Skeletal muscle satellite cell (primary cell): ENCODE measurements around the gene FHIP2A.

ENCODE experiments used
- H3K27me3 ChIP-seq: 2 replicates; pipeline ENCODE4 v1.7.0; 2013; ENCODE audit warnings: low read length; ENCODE audit not compliant: control insufficient read depth, insufficient read depth
- H3K36me3 ChIP-seq: 2 replicates; pipeline ENCODE4 v1.7.0; 2013; ENCODE audit warnings: mild to moderate bottlenecking, control low read depth, low read length; ENCODE audit not compliant: insufficient read depth
- H3K4me1 ChIP-seq: 2 replicates; pipeline ENCODE4 v1.7.0; 2013; ENCODE audit warnings: low read length; ENCODE audit not compliant: control insufficient read depth, insufficient read depth
- H3K4me2 ChIP-seq: 2 replicates; pipeline ENCODE4 v1.7.0; 2013; ENCODE audit warnings: mild to moderate bottlenecking, low read length
- H3K4me3 ChIP-seq: 2 replicates; pipeline ENCODE4 v1.7.0; 2013; ENCODE audit warnings: low read length
- H3K9ac ChIP-seq: 2 replicates; pipeline ENCODE4 v1.7.0; 2013; ENCODE audit warnings: mild to moderate bottlenecking, low read depth, low read length, moderate library complexity
- H3K9me3 ChIP-seq: replicated peaks from 2 replicates; pipeline ENCODE4 v1.7.0; 2013; ENCODE audit warnings: mild to moderate bottlenecking, control low read depth, low read length

The FHIP2A gene

GRCh38 chr10:114819322-114819721 lies 2.3 kb upstream of the FHIP2A start:
- H3K4me3 ChIP-seq, result no peak overlapping the region
- no peak overlapping the region for H3K9ac ChIP-seq
- no peaks in the 10 kb centered on the region for H3K27me3 ChIP-seq
- peak overlapping the region; percentile 16 for H3K4me2 ChIP-seq
- H3K36me3 ChIP-seq, result no peaks in the 10 kb centered on the region
- H3K4me1 ChIP-seq, result peaks cover 8% of the 10 kb centered on the region
- no peaks in the 10 kb centered on the region for H3K9me3 ChIP-seq

- Histone ChIP-seq H3K4me1 (peaks cover 34% of the 10 kb centered on the region), H3K4me3 (peak overlapping the region; percentile 91), H3K9me3 (no peaks in the 10 kb centered on the region), H3K36me3 (no peaks in the 10 kb centered on the region), H3K9ac (peak overlapping the region; percentile 94), H3K4me2 (peak overlapping the region; percentile 78), H3K27me3 (no peaks in the 10 kb centered on the region)
Observed at GRCh38 chr10:114821915-114822443, 399 bp downstream of the FHIP2A start.

- Histone ChIP-seq H3K4me2 (peak overlapping the region; percentile 78), H3K9ac (peak overlapping the region; percentile 94), H3K36me3 (no peaks in the 10 kb centered on the region), H3K4me1 (peaks cover 37% of the 10 kb centered on the region), H3K4me3 (peak overlapping the region; percentile 91), H3K27me3 (no peaks in the 10 kb centered on the region), H3K9me3 (no peaks in the 10 kb centered on the region)
Observed at GRCh38 chr10:114822444-114823076, 980 bp downstream of the FHIP2A start.

- H3K4me1 ChIP-seq, result peaks cover 37% of the 10 kb centered on the region
- no peaks in the 10 kb centered on the region for H3K36me3 ChIP-seq
- H3K27me3 ChIP-seq, result no peaks in the 10 kb centered on the region
- no peaks in the 10 kb centered on the region for H3K9me3 ChIP-seq
- peak overlapping the region; percentile 78 for H3K4me2 ChIP-seq
- H3K4me3 ChIP-seq, result peak overlapping the region; percentile 91
- H3K9ac ChIP-seq, result peak overlapping the region; percentile 94
Observed at GRCh38 chr10:114823077-114823463, 1.5 kb downstream of the FHIP2A start.

- H3K4me1 ChIP-seq, result peaks cover 40% of the 10 kb centered on the region
- no peaks in the 10 kb centered on the region for H3K27me3 ChIP-seq
- peak overlapping the region; percentile 78 for H3K4me2 ChIP-seq
- no peaks in the 10 kb centered on the region for H3K36me3 ChIP-seq
- H3K4me3 ChIP-seq, result peak overlapping the region; percentile 91
- no peaks in the 10 kb centered on the region for H3K9me3 ChIP-seq
- H3K9ac ChIP-seq, result peak overlapping the region; percentile 94
Observed at GRCh38 chr10:114824391-114824790, 2.8 kb downstream of the FHIP2A start.

- Histone ChIP-seq H3K4me1 (peaks cover 48% of the 10 kb centered on the region), H3K9ac (peak overlapping the region; percentile 94), H3K4me3 (peak overlapping the region; percentile 91)
Observed at GRCh38 chr10:114825513-114826253, 4.1 kb downstream of the FHIP2A start.

GRCh38 chr10:114829160-114829909 lies 7.8 kb downstream of the FHIP2A start:
- no peak overlapping the region for H3K4me2 ChIP-seq
- H3K36me3 ChIP-seq, result peaks cover 29% of the 10 kb centered on the region
- H3K9ac ChIP-seq, result no peak overlapping the region
- H3K9me3 ChIP-seq, result no peaks in the 10 kb centered on the region
- H3K27me3 ChIP-seq, result no peaks in the 10 kb centered on the region
- H3K4me3 ChIP-seq, result no peak overlapping the region
- H3K4me1 ChIP-seq, result peaks cover 48% of the 10 kb centered on the region

More at GRCh38 chr10:114825513-114826253, 4.1 kb downstream of the FHIP2A start:
- no peaks in the 10 kb centered on the region for H3K9me3 ChIP-seq
- H3K36me3 ChIP-seq, result no peaks in the 10 kb centered on the region
- H3K27me3 ChIP-seq, result no peaks in the 10 kb centered on the region
- H3K4me2 ChIP-seq, result peak overlapping the region; percentile 78

GRCh38 chr10:114831186-114831867 lies 9.7 kb downstream of the FHIP2A start:
- H3K36me3 ChIP-seq, result peaks cover 48% of the 10 kb centered on the region
- H3K4me3 ChIP-seq, result no peak overlapping the region
- no peaks in the 10 kb centered on the region for H3K27me3 ChIP-seq

GRCh38 chr10:114837690-114838089 lies 16.1 kb downstream of the FHIP2A start:
- Histone ChIP-seq H3K4me3 (no peak overlapping the region), H3K36me3 (peaks cover 78% of the 10 kb centered on the region), H3K9ac (no peak overlapping the region), H3K4me1 (no peaks in the 10 kb centered on the region), H3K4me2 (no peak overlapping the region), H3K9me3 (no peaks in the 10 kb centered on the region), H3K27me3 (no peaks in the 10 kb centered on the region)

More at GRCh38 chr10:114831186-114831867, 9.7 kb downstream of the FHIP2A start:
- peaks cover 28% of the 10 kb centered on the region for H3K4me1 ChIP-seq
- peak overlapping the region; percentile 29 for H3K9ac ChIP-seq
- no peak overlapping the region for H3K4me2 ChIP-seq
- H3K9me3 ChIP-seq, result no peaks in the 10 kb centered on the region

GRCh38 chr10:114839901-114840300 lies 18.3 kb downstream of the FHIP2A start:
- no peak overlapping the region for H3K9ac ChIP-seq
- H3K4me2 ChIP-seq, result no peak overlapping the region
- H3K9me3 ChIP-seq, result no peaks in the 10 kb centered on the region
- H3K36me3 ChIP-seq, result peaks cover 76% of the 10 kb centered on the region
- no peak overlapping the region for H3K4me3 ChIP-seq
- H3K27me3 ChIP-seq, result no peaks in the 10 kb centered on the region
- no peaks in the 10 kb centered on the region for H3K4me1 ChIP-seq
